ENCODE measurements around the gene KLHL35.

The KLHL35 gene

GRCh38 chr11:75432911-75433321, at the start of gene KLHL35:
Gene KLHL35 (minus strand): TSS chr11:75433203. CDS start chr11:75430629, 2,574 bp downstream.
- no peak for DNase-seq

GRCh38 chr11:75481922-75482606, 49.1 kb upstream of the KLHL35 start:
- no peak for DNase-seq

GRCh38 chr11:75481223-75481921, 48.4 kb upstream of the KLHL35 start:
- no peak for DNase-seq

- DNase-seq: no peak
Observed at GRCh38 chr11:75480185-75481175, 47.5 kb upstream of the KLHL35 start.

GRCh38 chr11:75479597-75480145, 46.7 kb upstream of the KLHL35 start:
- DNase-seq: no peak

GRCh38 chr11:75478783-75479596, 46.0 kb upstream of the KLHL35 start:
- no peak for DNase-seq

GRCh38 chr11:75477614-75477935, 44.6 kb upstream of the KLHL35 start:
- no peak for DNase-seq

GRCh38 chr11:75476739-75477613, 44.0 kb upstream of the KLHL35 start:
- no peak for DNase-seq

- peak; percentile 30 for DNase-seq
Observed at GRCh38 chr11:75475767-75476650, 43.0 kb upstream of the KLHL35 start.

- no peak for DNase-seq
Observed at GRCh38 chr11:75474878-75475766, 42.1 kb upstream of the KLHL35 start.

GRCh38 chr11:75474240-75474639, 41.2 kb upstream of the KLHL35 start:
- DNase-seq: peak; percentile 10

- DNase-seq: no peak
Observed at GRCh38 chr11:75473684-75474083, 40.7 kb upstream of the KLHL35 start.

GRCh38 chr11:75472081-75472732, 39.2 kb upstream of the KLHL35 start:
- DNase-seq: no peak

- no peak for DNase-seq
Observed at GRCh38 chr11:75471176-75471973, 38.4 kb upstream of the KLHL35 start.

- no peak for DNase-seq
Observed at GRCh38 chr11:75470476-75471080, 37.6 kb upstream of the KLHL35 start.

GRCh38 chr11:75469785-75470405, 36.9 kb upstream of the KLHL35 start:
- no peak for DNase-seq

Data from GDM1 (cell line).